Measurements from ENCODE around the gene CLCN7.

- TF ChIP-seq BCL11A (IDR thresholded peaks at IDR 0.05; ENCODE audit: low read depth in 2 of 2, low read length in 2 of 2) (no peak), RAD21 (IDR thresholded peaks at IDR 0.05 in 1 of 2, conservative IDR thresholded peaks at IDR 0.05 in 1 of 2; ENCODE audit: low read depth in 2 of 2, low read length in 2 of 2) (peak; percentile 40 to 58), SIN3A (conservative IDR thresholded peaks at IDR 0.05 in 1 of 2, IDR thresholded peaks at IDR 0.05 in 1 of 2; ENCODE audit: low read depth in 1 of 2, low read length in 2 of 2) (no peak), TBP (IDR thresholded peaks at IDR 0.05; ENCODE audit: low read depth, low read length) (no peak), POLR2AphosphoS5 (IDR thresholded peaks at IDR 0.05; ENCODE audit: low read depth, low read length) (no peak), KDM1A (IDR thresholded peaks at IDR 0.05; ENCODE audit: borderline replicate concordance, low read length) (no peak), JUN (IDR thresholded peaks at IDR 0.05; ENCODE audit: low read depth, low read length) (no peak), CTCF (IDR thresholded peaks at IDR 0.05; ENCODE audit: control extremely low read depth in 1 of 3, insufficient read depth in 1 of 3, low read depth in 1 of 3, low read length in 3 of 3) (peak; percentile 48 to 54 (median 53)), EZH2 (IDR thresholded peaks at IDR 0.05; ENCODE audit: low read depth, low read length, severe bottlenecking) (no peak)
Observed at GRCh38 chr16:1494129-1494640, 19.4 kb upstream of the CLCN7 start.
